Endothelial cell (in vitro differentiated cells): Measurements from ENCODE around the gene TADA2B. TPM values are rescaled to one million over a fixed set of nuclear protein-coding genes. Genes with fewer than 3 reads are reported as not detected.

Experiments used
- DNase-seq: peaks from one replicate; pipeline ENCODE4 v3.0.0; 2021; ENCODE audit warnings: low spot score
- H3K27ac Mint-ChIP-seq: one replicate; pipeline ENCODE4 v1.8.0; 2021; ENCODE audit warnings: mixed read lengths, inconsistent platforms; ENCODE audit not compliant: unreplicated experiment
- H3K27me3 Mint-ChIP-seq: one replicate; pipeline ENCODE4 v1.8.0; 2021; ENCODE audit warnings: mild to moderate bottlenecking, moderate library complexity, mixed read lengths, inconsistent platforms; ENCODE audit not compliant: unreplicated experiment
- H3K36me3 Mint-ChIP-seq: one replicate; pipeline ENCODE4 v1.8.0; 2021; ENCODE audit warnings: mild to moderate bottlenecking, low read depth, mixed read lengths, inconsistent platforms; ENCODE audit not compliant: unreplicated experiment
- H3K4me1 Mint-ChIP-seq: one replicate; pipeline ENCODE4 v1.8.0; 2021; ENCODE audit warnings: mild to moderate bottlenecking, mixed read lengths, inconsistent platforms; ENCODE audit not compliant: unreplicated experiment
- H3K4me3 Mint-ChIP-seq: one replicate; pipeline ENCODE4 v1.8.0; 2021; ENCODE audit warnings: mild to moderate bottlenecking, mixed read lengths, inconsistent platforms; ENCODE audit not compliant: unreplicated experiment
- H3K9me3 Mint-ChIP-seq: one replicate; pipeline ENCODE4 v1.8.0; 2021; ENCODE audit warnings: mixed read lengths, inconsistent platforms; ENCODE audit not compliant: unreplicated experiment
- total RNA-seq: library from RNA; stranded (reverse); fragmentation: NEBNext Ultra II Directional; extraction: Animal tissue kit (Norgen Biotek cat#: 25700); gene quantifications from one replicate; pipeline ENCODE4 v1.2.1, GENCODE V29; 2021; ENCODE audit not compliant: unreplicated experiment
- TF ChIP-seq, protein P1 (sequence below): fragments of 200-600 bp; sonication (generic); IDR thresholded peaks from one replicate; pipeline ENCODE4 v1.5.0; 2021; ENCODE audit warnings: antibody characterized with exemption; ENCODE audit not compliant: unreplicated experiment

TADA2B gene
- total RNA-seq, 1 donor from 2014 or later = 20.2 TPM

DNA sequence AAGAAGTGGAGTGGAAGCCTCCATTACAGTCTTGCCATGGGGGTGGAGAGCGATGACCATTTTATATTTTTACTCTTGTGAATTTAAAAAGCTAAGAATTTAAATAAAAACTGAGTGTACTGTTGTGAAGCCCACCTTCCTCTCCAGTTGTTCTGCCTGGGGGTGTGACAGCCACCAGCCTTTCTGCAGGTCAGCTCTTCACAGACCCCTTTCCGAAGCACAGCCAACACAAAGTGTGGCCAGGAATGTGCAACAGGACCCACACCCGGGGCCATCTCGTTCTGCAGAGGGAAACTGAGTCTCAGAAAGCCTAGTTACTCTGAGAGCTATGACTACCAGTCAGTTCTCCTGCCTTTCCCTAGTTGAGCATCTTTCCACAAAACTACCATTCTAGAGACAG lies 23.3 kb downstream of the TADA2B start:
- no peak for DNase-seq
- TF ChIP-seq, protein P1, sequence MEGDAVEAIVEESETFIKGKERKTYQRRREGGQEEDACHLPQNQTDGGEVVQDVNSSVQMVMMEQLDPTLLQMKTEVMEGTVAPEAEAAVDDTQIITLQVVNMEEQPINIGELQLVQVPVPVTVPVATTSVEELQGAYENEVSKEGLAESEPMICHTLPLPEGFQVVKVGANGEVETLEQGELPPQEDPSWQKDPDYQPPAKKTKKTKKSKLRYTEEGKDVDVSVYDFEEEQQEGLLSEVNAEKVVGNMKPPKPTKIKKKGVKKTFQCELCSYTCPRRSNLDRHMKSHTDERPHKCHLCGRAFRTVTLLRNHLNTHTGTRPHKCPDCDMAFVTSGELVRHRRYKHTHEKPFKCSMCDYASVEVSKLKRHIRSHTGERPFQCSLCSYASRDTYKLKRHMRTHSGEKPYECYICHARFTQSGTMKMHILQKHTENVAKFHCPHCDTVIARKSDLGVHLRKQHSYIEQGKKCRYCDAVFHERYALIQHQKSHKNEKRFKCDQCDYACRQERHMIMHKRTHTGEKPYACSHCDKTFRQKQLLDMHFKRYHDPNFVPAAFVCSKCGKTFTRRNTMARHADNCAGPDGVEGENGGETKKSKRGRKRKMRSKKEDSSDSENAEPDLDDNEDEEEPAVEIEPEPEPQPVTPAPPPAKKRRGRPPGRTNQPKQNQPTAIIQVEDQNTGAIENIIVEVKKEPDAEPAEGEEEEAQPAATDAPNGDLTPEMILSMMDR = no peak
- peak overlapping the region; percentile 94 for H3K4me3 Mint-ChIP-seq
- peaks cover 5% of the 10 kb centered on the region for H3K27me3 Mint-ChIP-seq
- no peaks in the 10 kb centered on the region for H3K9me3 Mint-ChIP-seq
- no peak overlapping the region for H3K27ac Mint-ChIP-seq
- peaks cover 16% of the 10 kb centered on the region for H3K4me1 Mint-ChIP-seq
- H3K36me3 Mint-ChIP-seq = peaks cover 16% of the 10 kb centered on the region

DNA sequence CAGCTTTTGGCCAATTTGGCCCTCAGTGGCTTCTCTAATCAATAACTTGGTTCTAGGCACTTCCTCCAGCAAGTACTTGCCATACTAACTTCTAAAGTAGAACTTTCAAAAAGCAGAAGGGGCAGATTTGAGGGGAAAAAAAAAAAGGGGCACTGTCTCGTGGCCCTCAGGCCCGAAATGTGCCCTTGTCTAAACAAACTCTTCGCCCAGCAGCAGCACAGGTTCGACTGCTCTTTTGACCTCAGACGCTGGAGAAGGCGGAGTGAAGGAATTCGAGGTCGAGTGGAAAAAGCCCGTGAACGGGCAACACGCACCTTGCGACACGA lies 23.9 kb downstream of the TADA2B start:
- no peak overlapping the region for H3K27ac Mint-ChIP-seq
- H3K4me3 Mint-ChIP-seq = peak overlapping the region; percentile 94
- no peaks in the 10 kb centered on the region for H3K9me3 Mint-ChIP-seq

DNA sequence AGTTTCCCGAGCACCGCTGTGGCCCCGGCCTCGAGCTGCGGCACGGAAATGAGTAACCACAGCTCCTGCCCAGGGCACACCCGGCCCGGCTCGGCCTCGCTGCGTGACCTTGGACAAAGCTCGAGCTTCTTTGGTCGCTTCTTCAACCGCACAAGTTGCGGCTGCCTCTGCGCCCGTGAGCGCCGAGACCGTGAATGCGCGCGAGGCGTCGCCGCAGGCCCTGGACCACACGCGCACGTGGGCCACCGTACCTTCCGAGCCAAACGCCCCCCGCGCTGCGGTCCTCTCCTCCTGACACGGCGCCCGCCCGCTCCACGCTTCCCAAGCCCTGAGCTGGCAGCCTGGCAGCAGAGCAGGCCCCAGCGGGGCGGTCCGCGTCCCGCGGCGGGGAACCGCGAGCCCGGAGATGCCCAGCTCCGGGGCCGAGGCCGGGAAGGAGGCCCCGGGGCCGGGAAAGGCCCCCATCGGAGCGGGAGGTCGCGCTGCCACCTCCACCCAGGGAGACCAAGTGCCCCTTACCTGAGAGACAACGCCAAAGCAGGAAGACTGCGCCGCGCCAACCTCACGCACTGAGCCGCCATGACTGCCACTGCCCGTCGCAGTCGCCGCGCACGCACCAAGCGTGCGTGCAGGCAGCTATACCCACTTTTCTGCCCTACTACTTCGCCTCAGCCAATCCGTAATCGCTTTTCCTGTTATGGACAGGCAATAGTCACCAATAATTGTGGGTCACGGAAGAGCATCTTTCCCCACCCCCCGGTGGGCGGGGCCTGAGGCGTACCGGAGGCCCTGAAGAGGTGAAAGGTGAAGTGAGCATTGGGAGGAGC lies 24.5 kb downstream of the TADA2B start, which contains the start of gene GRPEL1:
GRPEL1 (minus strand) TSS at position 613 of the 827 bp plus-strand sequence; CDS start at position 581, 32 bp downstream.
- H3K4me1 Mint-ChIP-seq = peaks cover 16% of the 10 kb centered on the region
- no peak within 1 kb of the TSS for H3K27ac Mint-ChIP-seq
- peak; percentile 32 for DNase-seq
- peak within 1 kb of the TSS; percentile 96 for H3K4me3 Mint-ChIP-seq
- no peaks in the 10 kb centered on the region for H3K9me3 Mint-ChIP-seq
- TF ChIP-seq, protein P1 = no peak
- H3K36me3 Mint-ChIP-seq = peaks cover 10% of the 10 kb centered on the region
- peaks cover 5% of the 10 kb centered on the region for H3K27me3 Mint-ChIP-seq

More for the DNA sequence above, 23.9 kb downstream of the TADA2B start:
- Mint-ChIP-seq H3K36me3 (peaks cover 13% of the 10 kb centered on the region), H3K27me3 (peaks cover 5% of the 10 kb centered on the region), H3K4me1 (peaks cover 16% of the 10 kb centered on the region)
- no peak for DNase-seq
- TF ChIP-seq, protein P1 = no peak

DNA sequence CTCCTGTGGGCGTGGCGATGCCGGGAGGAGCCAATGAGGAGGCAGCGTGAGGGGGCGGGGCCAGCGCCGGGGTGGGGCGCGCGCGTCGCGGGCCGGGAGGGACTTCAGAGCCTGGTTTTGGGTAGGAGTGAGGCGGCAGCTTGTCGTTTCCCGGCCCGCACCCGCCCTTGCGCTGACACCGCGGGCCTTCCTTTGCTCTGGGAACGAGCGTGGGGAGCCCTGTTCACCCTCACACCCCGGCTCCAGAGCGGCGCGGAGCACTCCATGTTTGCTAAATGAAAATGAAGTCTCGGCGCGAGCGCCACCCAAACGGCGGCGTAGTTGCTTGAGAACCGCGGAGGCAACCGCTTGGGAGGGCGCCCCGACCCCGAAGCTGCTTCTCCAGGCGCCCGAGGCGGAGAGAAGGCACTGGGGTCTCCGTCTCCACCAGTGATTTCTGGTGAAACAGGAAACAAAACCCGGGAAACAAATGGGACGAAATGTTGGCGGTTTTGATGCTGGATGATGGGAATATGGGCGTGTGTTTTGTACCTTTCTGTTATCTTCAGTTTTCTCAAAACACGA lies 25.2 kb downstream of the TADA2B start:
- TF ChIP-seq, protein P1 = no peak
- peak; percentile 99 for DNase-seq
- Mint-ChIP-seq H3K36me3 (peaks cover 7% of the 10 kb centered on the region), H3K27ac (no peak overlapping the region), H3K27me3 (peaks cover 5% of the 10 kb centered on the region), H3K9me3 (no peaks in the 10 kb centered on the region), H3K4me1 (peaks cover 16% of the 10 kb centered on the region), H3K4me3 (peak overlapping the region; percentile 96)

DNA sequence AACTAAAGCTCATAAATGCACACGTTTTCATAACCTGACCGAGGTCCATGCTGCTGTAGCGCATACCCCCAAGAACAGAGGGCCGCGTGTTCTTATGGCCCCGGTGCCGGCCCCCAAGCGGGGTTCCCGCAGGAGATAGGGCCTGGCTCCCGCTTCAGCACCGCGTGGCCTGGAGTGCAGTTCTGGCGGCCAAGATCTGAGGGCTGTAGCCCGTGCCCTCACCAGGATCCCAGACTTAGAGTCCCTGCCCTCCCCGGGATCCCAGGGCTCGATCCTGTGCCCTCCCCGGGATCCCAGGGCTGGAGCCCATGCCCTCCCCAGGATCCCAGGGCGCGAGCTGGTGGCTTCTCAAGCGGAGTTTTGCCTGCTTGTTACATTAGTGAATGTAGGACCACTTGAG lies 25.7 kb downstream of the TADA2B start:
- peak overlapping the region; percentile 96 for H3K4me3 Mint-ChIP-seq
- H3K9me3 Mint-ChIP-seq = no peaks in the 10 kb centered on the region
- peaks cover 16% of the 10 kb centered on the region for H3K4me1 Mint-ChIP-seq
- peaks cover 3% of the 10 kb centered on the region for H3K36me3 Mint-ChIP-seq
- H3K27me3 Mint-ChIP-seq = peaks cover 5% of the 10 kb centered on the region
- TF ChIP-seq, protein P1 = no peak
- DNase-seq = no peak
- no peak overlapping the region for H3K27ac Mint-ChIP-seq
